Transverse colon (tissue), 4 donors: ENCODE results near the gene ST6GALNAC6. TPM values are rescaled to one million over a fixed set of nuclear protein-coding genes. Genes with fewer than 3 reads are reported as not detected.

Source experiments
- DNase-seq: peaks from one replicate; pipeline ENCODE4 v3.0.0-alpha.2; 2019
- H3K27ac ChIP-seq, 4 donors: fragments of 200-600 bp; sonication (generic); 2 replicates each; pipeline ENCODE4 v1.5.1; 2016 to 2018; ENCODE audit warnings: inconsistent platforms in 4 of 4
- H3K27me3 ChIP-seq: fragments of 200-600 bp; sonication (generic); 2 replicates; pipeline ENCODE4 v1.5.1; 2017; ENCODE audit warnings: inconsistent platforms
- H3K36me3 ChIP-seq, 4 donors: fragments of 200-600 bp; sonication (generic); 2 replicates each; pipeline ENCODE4 v1.5.1; 2017 to 2019; ENCODE audit warnings: inconsistent platforms in 4 of 4
- H3K4me1 ChIP-seq, 4 donors: fragments of 200-600 bp; sonication (generic); 2 replicates each; pipeline ENCODE4 v1.5.1; 2017 to 2020; ENCODE audit warnings: inconsistent platforms in 4 of 4
- H3K4me3 ChIP-seq, 4 donors: fragments of 200-600 bp; sonication (generic); 1 replicate in 1 of 4; 2 replicates in 3 of 4; pipeline versions ENCODE4 v1.5.1 to v1.6.1; 2017 to 2019; ENCODE audit warnings: inconsistent platforms in 4 of 4
- H3K9me3 ChIP-seq, 2 donors: fragments of 200-600 bp; sonication (generic); 2 replicates each; pipeline ENCODE4 v1.5.1; 2017 to 2019; ENCODE audit warnings: inconsistent platforms in 2 of 2
- CTCF ChIP-seq, 5 experiments: fragments of 200-600 bp in 3 of 5; fragments of 450-650 bp in 2 of 5; sonication (generic) in 3 of 5; IDR thresholded peaks; 1 replicate in 2 of 5; 2 replicates in 3 of 5; pipeline ENCODE4 v1.5.1; 2016 to 2017; ENCODE audit warnings: antibody characterized with exemption in 5 of 5, inconsistent platforms in 3 of 5, mild to moderate bottlenecking in 2 of 5, moderate library complexity in 1 of 5
- EP300 ChIP-seq: sonication (generic); formaldehyde crosslinking; IDR thresholded peaks from one replicate; pipeline ENCODE4 v1.6.1; 2017; ENCODE audit warnings: antibody characterized with exemption, low read depth
- POLR2A ChIP-seq: fragments of 450-650 bp; IDR thresholded peaks from one replicate; pipeline ENCODE4 v1.6.1; 2016; ENCODE audit warnings: antibody characterized with exemption, mild to moderate bottlenecking, moderate library complexity
- POLR2AphosphoS5 ChIP-seq, 3 donors: sonication (generic); formaldehyde crosslinking; IDR thresholded peaks; one replicate each; pipeline ENCODE4 v1.6.1; 2016; ENCODE audit warnings: antibody characterized with exemption in 3 of 3
- WGBS, 2 donors: methylation state at CpG; one replicate each; pipeline ENCODE4 v1.1.5; 2018; ENCODE audit warnings: low coverage in 1 of 2; 5-methylcytosine and 5-hydroxymethylcytosine counted together
- in situ Hi-C, 4 donors: fragments of 200-750 bp; cut with MboI; loops; one replicate each; pipeline versions ENCODE4 v1.15.0 to v1.15.1; 2017; ENCODE audit warnings: low sequenced_read_pairs in 3 of 4, low pct_ligation_motif_present in 1 of 4, low pct_unique_long_range_greater_than_20kb in 1 of 4
- intact Hi-C: fragments of 100-400 bp; cut with DNase I; formaldehyde crosslinking; loops from one replicate; pipeline ENCODE4 v1.15.1; 2023; ENCODE audit warnings: low total_unique reads
- total RNA-seq, 4 donors: library from RNA; depleted of rRNA; stranded (reverse); fragments of >200 nt; gene quantifications; one replicate each; pipeline ENCODE4 v1.1.0, GENCODE V29; 2016

ST6GALNAC6 gene
- total RNA-seq, 4 donors from 2014 or later: 41.0 to 80.4 (median 75.7) TPM

- Histone ChIP-seq H3K4me3 (peak within 1 kb of the TSS; percentile 44 to 57 (median 52)), H3K9me3 (no peaks in the 10 kb centered on the region), H3K4me1 (peaks cover 8 to 29% (median 20%) of the 10 kb centered on the region in 4 donors), H3K36me3 (no peaks in the 10 kb centered on the region), H3K27ac (peak within 1 kb of the TSS; percentile 51 to 74 (median 62)), H3K27me3 (no peaks in the 10 kb centered on the region)
- WGBS, 2 donors: 0 to 4% methylated on average over 13 to 57 of the region's 60 CpGs
- TF ChIP-seq POLR2A (peak; percentile 72), CTCF (IDR thresholded peaks at IDR 0.05) (no peak), POLR2AphosphoS5 (IDR thresholded peaks at IDR 0.05) (peak; percentile 66 to 90 (median 90))
- DNase-seq: peak; percentile 88
- in situ Hi-C loops (no loop called here), intact Hi-C loops (no loop called here)
Observed at GRCh38 chr9:127937388-127938297, 38.2 kb upstream of the ST6GALNAC6 start, which contains the start of gene DPM2. TSS of gene DPM2 (minus strand) at chr9:127937854. CDS start at chr9:127937820, 34 bp downstream.

- no peak for DNase-seq
- WGBS, 2 donors: 7% methylated on average over 7 of the region's 7 CpGs; no CpG with 5 or more reads in 1 of the 2 donors
- peak overlapping the region; percentile 51 to 74 (median 62) for H3K27ac ChIP-seq
- no peaks in the 10 kb centered on the region for H3K9me3 ChIP-seq
- H3K4me1 ChIP-seq: peaks cover 8 to 29% (median 20%) of the 10 kb centered on the region in 4 donors
- no peaks in the 10 kb centered on the region for H3K36me3 ChIP-seq
- H3K4me3 ChIP-seq: peak overlapping the region; percentile 44 to 57 (median 52)
- in situ Hi-C loops: no loop called here
- TF ChIP-seq POLR2AphosphoS5 (IDR thresholded peaks at IDR 0.05): no peak
- no peak for TF ChIP-seq POLR2A
- no peak for TF ChIP-seq CTCF (IDR thresholded peaks at IDR 0.05)
- no peak for TF ChIP-seq EP300
- intact Hi-C loops: no loop called here
- H3K27me3 ChIP-seq: no peaks in the 10 kb centered on the region
Observed at GRCh38 chr9:127937056-127937387, 37.6 kb upstream of the ST6GALNAC6 start.

- DNase-seq: no peak
- Histone ChIP-seq H3K27ac (no peak overlapping the region), H3K36me3 (no peaks in the 10 kb centered on the region), H3K4me3 (peak overlapping the region in 2 of 4 donors; percentile 44 to 57), H3K4me1 (peaks cover 8 to 32% (median 22%) of the 10 kb centered on the region in 4 donors), H3K9me3 (no peaks in the 10 kb centered on the region), H3K27me3 (peaks cover under 1% of the 10 kb centered on the region)
- in situ Hi-C loops: no loop called here
- 77 to 100% methylated on average over 1 to 14 of the region's 14 CpGs for WGBS, 2 donors
- intact Hi-C loops: no loop called here
- no peak for TF ChIP-seq POLR2AphosphoS5 (IDR thresholded peaks at IDR 0.05)
- TF ChIP-seq CTCF (IDR thresholded peaks at IDR 0.05): no peak
- no peak for TF ChIP-seq EP300
- TF ChIP-seq POLR2A: no peak
Observed at GRCh38 chr9:127936347-127936852, 37.0 kb upstream of the ST6GALNAC6 start.

GRCh38 chr9:127935765-127936221 lies 36.4 kb upstream of the ST6GALNAC6 start:
- in situ Hi-C loops (no loop called here), intact Hi-C loops (no loop called here)
- Histone ChIP-seq H3K36me3 (no peaks in the 10 kb centered on the region), H3K27me3 (peaks cover 5% of the 10 kb centered on the region), H3K27ac (no peak overlapping the region), H3K4me1 (peaks cover 13 to 38% (median 28%) of the 10 kb centered on the region in 4 donors), H3K9me3 (no peaks in the 10 kb centered on the region), H3K4me3 (no peak overlapping the region)
- 69 to 100% methylated on average over 1 to 4 of the region's 4 CpGs for WGBS, 2 donors
- DNase-seq: no peak
- TF ChIP-seq CTCF (IDR thresholded peaks at IDR 0.05) (no peak), POLR2AphosphoS5 (IDR thresholded peaks at IDR 0.05) (no peak)
